Urothelium cell line (cell line): ENCODE measurements around the gene PDE6G.
"Not testable (repeated sequence)": the region's sequence is repeated elsewhere in the genome, so short reads cannot be mapped to it uniquely, and the experiment has no call there.

ENCODE experiments used
- DNase-seq: peaks from one replicate; pipeline ENCODE4 v3.0.0; 2011; ENCODE audit warnings: low spot score, mixed read lengths
- FAIRE-seq: peaks from 2 replicates; lab custom pipeline; 2011; peaks lifted over from hg19 to GRCh38; lab: Jason Lieb, UNC

The PDE6G gene

GRCh38 chr17:81688616-81689015 is 32.3 kb upstream of the PDE6G start:
- FAIRE-seq = no peak
- DNase-seq = no peak

GRCh38 chr17:81687770-81688541 is 31.6 kb upstream of the PDE6G start:
- DNase-seq = no peak
- no peak for FAIRE-seq

GRCh38 chr17:81686614-81687013 is 30.3 kb upstream of the PDE6G start:
- FAIRE-seq (no peak), DNase-seq (no peak)

GRCh38 chr17:81685108-81685507 is 28.8 kb upstream of the PDE6G start:
- FAIRE-seq = peak; percentile 17
- no peak for DNase-seq

- DNase-seq (no peak), FAIRE-seq (no peak)
Observed at GRCh38 chr17:81684442-81684911, 28.1 kb upstream of the PDE6G start.

- DNase-seq = peak; percentile 100
- peak; percentile 94 for FAIRE-seq
Observed at GRCh38 chr17:81683584-81684441, 27.5 kb upstream of the PDE6G start, which contains the start of the genes ARL16 and HGS. Gene ARL16, minus strand, starts transcription at chr17:81683797. Its CDS starts 44 bp downstream, at chr17:81683753. Gene HGS, plus strand, starts transcription at chr17:81684011. Its CDS starts 56 bp downstream, at chr17:81684067.

GRCh38 chr17:81683208-81683583 is 26.9 kb upstream of the PDE6G start:
- DNase-seq (no peak), FAIRE-seq (peak; percentile 73)

- DNase-seq = no peak
- FAIRE-seq = no peak
Observed at GRCh38 chr17:81682565-81683207, 26.3 kb upstream of the PDE6G start.

GRCh38 chr17:81681672-81682071 is 25.3 kb upstream of the PDE6G start:
- DNase-seq (no peak), FAIRE-seq (no peak)

GRCh38 chr17:81680150-81680549 is 23.8 kb upstream of the PDE6G start:
- FAIRE-seq (no peak), DNase-seq (no peak)

GRCh38 chr17:81676906-81677305 is 20.6 kb upstream of the PDE6G start:
- DNase-seq (no peak), FAIRE-seq (no peak)

- peak; percentile 56 for FAIRE-seq
- not testable (repeated sequence) for DNase-seq
Observed at GRCh38 chr17:81675515-81676221, 19.3 kb upstream of the PDE6G start.

- no peak for FAIRE-seq
- DNase-seq = no peak
Observed at GRCh38 chr17:81673561-81674258, 17.4 kb upstream of the PDE6G start.

- DNase-seq (no peak), FAIRE-seq (no peak)
Observed at GRCh38 chr17:81672954-81673353, 16.6 kb upstream of the PDE6G start.

- FAIRE-seq = no peak
- DNase-seq = no peak
Observed at GRCh38 chr17:81672504-81672903, 16.2 kb upstream of the PDE6G start.

GRCh38 chr17:81667754-81668153 is 11.4 kb upstream of the PDE6G start:
- FAIRE-seq = no peak
- DNase-seq = no peak

GRCh38 chr17:81666342-81667191 is 10.2 kb upstream of the PDE6G start, which contains the start of the genes CCDC137 and OXLD1:
Gene CCDC137, plus strand, starts transcription at chr17:81666737. Its CDS starts 30 bp downstream, at chr17:81666767.
Gene OXLD1, minus strand, starts transcription at chr17:81666605. Its CDS starts 28 bp downstream, at chr17:81666577.
- DNase-seq (peak; percentile 100), FAIRE-seq (peak; percentile 96)

- DNase-seq (no peak), FAIRE-seq (no peak)
Observed at GRCh38 chr17:81666092-81666341, 9.7 kb upstream of the PDE6G start.
